HG03432 (cell line): ENCODE data around the gene MEAK7.

Experiments
- ATAC-seq: cut with Tn5 transposase; IDR thresholded peaks from one replicate; pipeline ENCODE4 v1.9.1; 2021; ENCODE audit warnings: mild to moderate bottlenecking, moderate library complexity; ENCODE audit not compliant: unreplicated experiment

MEAK7 gene

GRCh38 chr16:84471316-84471715 lies 33.1 kb downstream of the MEAK7 start:
- no peak for ATAC-seq

- no peak for ATAC-seq
Observed at GRCh38 chr16:84467709-84468108, 36.8 kb downstream of the MEAK7 start.

- no peak for ATAC-seq
Observed at GRCh38 chr16:84467256-84467655, 37.2 kb downstream of the MEAK7 start.

- no peak for ATAC-seq
Observed at GRCh38 chr16:84466692-84467091, 37.8 kb downstream of the MEAK7 start.

GRCh38 chr16:84465154-84465553 lies 39.3 kb downstream of the MEAK7 start:
- no peak for ATAC-seq

GRCh38 chr16:84464116-84464515 lies 40.3 kb downstream of the MEAK7 start:
- ATAC-seq: no peak

GRCh38 chr16:84463221-84463620 lies 41.2 kb downstream of the MEAK7 start:
- ATAC-seq: no peak

GRCh38 chr16:84462296-84463210 lies 41.9 kb downstream of the MEAK7 start:
- no peak for ATAC-seq

GRCh38 chr16:84461413-84462295 lies 42.8 kb downstream of the MEAK7 start:
- no peak for ATAC-seq

GRCh38 chr16:84461029-84461412 lies 43.4 kb downstream of the MEAK7 start:
- no peak for ATAC-seq

GRCh38 chr16:84460406-84461028 lies 43.9 kb downstream of the MEAK7 start:
- no peak for ATAC-seq

GRCh38 chr16:84459941-84460405 lies 44.5 kb downstream of the MEAK7 start:
- no peak for ATAC-seq

- ATAC-seq: no peak
Observed at GRCh38 chr16:84459533-84459894, 44.9 kb downstream of the MEAK7 start.

- no peak for ATAC-seq
Observed at GRCh38 chr16:84458606-84459532, 45.6 kb downstream of the MEAK7 start.

GRCh38 chr16:84455031-84455430 lies 49.4 kb downstream of the MEAK7 start:
- no peak for ATAC-seq
